OCI-LY7 (cell line): ENCODE measurements around the gene S100B. TPM values are rescaled to one million over a fixed set of nuclear protein-coding genes. Genes with fewer than 3 reads are reported as not detected.

ENCODE experiments used
- Bru-seq: library from RNA; stranded (reverse); fragments of 400-500 nt; gene quantifications from one replicate; lab custom pipeline; 2021; lab: Mats Ljungman, UMichigan
- BruChase-seq, 2 experiments: library from RNA; stranded (reverse); fragments of 400-500 nt; gene quantifications; one replicate each; lab custom pipeline; 2021; lab: Mats Ljungman, UMichigan
- BruUV-seq: library from RNA; stranded (reverse); fragments of 400-500 nt; replicated peaks from 2 replicates; lab custom pipeline; 2021; lab: Mats Ljungman, UMichigan
- CTCF ChIA-PET: fragments of 300-600 bp; sonication (Branson Sonifier 250); formaldehyde crosslinking; loops from one replicate; lab custom pipeline; 2022; ENCODE audit warnings: antibody characterized with exemption; ENCODE audit not compliant: unreplicated experiment; lab: Charles Lee
- POLR2A ChIA-PET: fragments of 300-600 bp; sonication (Branson Sonifier 250); formaldehyde crosslinking; loops from one replicate; lab custom pipeline; 2022; ENCODE audit warnings: antibody characterized with exemption; lab: Charles Lee
- DNase-seq: peaks from one replicate; pipeline ENCODE4 v3.0.0-alpha.2; 2015; ENCODE audit warnings: low spot score
- H2AFZ ChIP-seq: fragments of 200-600 bp; sonication (generic), shearing (Covaris generic); 2 replicates; pipeline ENCODE4 v1.6.1; 2014; ENCODE audit warnings: mild to moderate bottlenecking, antibody characterized with exemption, low read length, moderate library complexity
- H3K27ac ChIP-seq: fragments of 200-600 bp; sonication (generic); 2 replicates; pipeline ENCODE4 v1.5.1; 2014; ENCODE audit warnings: mixed run types, low read depth, mild to moderate bottlenecking, moderate library complexity, low read length, inconsistent platforms; ENCODE audit not compliant: poor library complexity, severe bottlenecking
- H3K36me3 ChIP-seq: fragments of 200-600 bp; sonication (generic); 2 replicates; pipeline ENCODE4 v1.6.1; 2014; ENCODE audit warnings: mild to moderate bottlenecking, antibody characterized with exemption, low read length, moderate library complexity, mixed read lengths; ENCODE audit not compliant: insufficient read depth
- H3K4me1 ChIP-seq: fragments of 200-600 bp; sonication (generic); 2 replicates; pipeline ENCODE4 v1.5.1; 2014; ENCODE audit warnings: mild to moderate bottlenecking, low read length; ENCODE audit not compliant: insufficient read depth, poor library complexity, severe bottlenecking
- H3K4me2 ChIP-seq: fragments of 200-600 bp; sonication (generic); 2 replicates; pipeline ENCODE4 v1.6.1; 2014; ENCODE audit warnings: mild to moderate bottlenecking, low read length
- H3K4me3 ChIP-seq: fragments of 200-600 bp; sonication (generic); 2 replicates; pipeline ENCODE4 v1.5.1; 2014; ENCODE audit warnings: mild to moderate bottlenecking, low read depth, low read length; ENCODE audit not compliant: poor library complexity, severe bottlenecking
- H3K79me2 ChIP-seq: fragments of 200-600 bp; sonication (generic); 2 replicates; pipeline ENCODE4 v1.6.1; 2016; ENCODE audit warnings: low read depth, mild to moderate bottlenecking, low read length, moderate library complexity, mixed read lengths; ENCODE audit not compliant: insufficient read depth
- H3K9me2 ChIP-seq: fragments of 200-600 bp; sonication (generic); 2 replicates; pipeline ENCODE4 v1.6.1; 2016; ENCODE audit warnings: mild to moderate bottlenecking, low read length, mixed read lengths; ENCODE audit not compliant: insufficient read depth
- H3K9me3 ChIP-seq: fragments of 200-600 bp; sonication (generic); 2 replicates; pipeline ENCODE4 v1.6.1; 2014; ENCODE audit warnings: mild to moderate bottlenecking, mixed run types, low read length, mixed read lengths
- H4K20me1 ChIP-seq: fragments of 200-600 bp; sonication (generic); 2 replicates; pipeline ENCODE4 v1.6.1; 2014; ENCODE audit warnings: mild to moderate bottlenecking, antibody characterized with exemption, low read length, moderate library complexity, mixed read lengths; ENCODE audit not compliant: insufficient read depth
- EZH2phosphoT487 ChIP-seq: fragments of 200-600 bp; sonication (generic); IDR thresholded peaks from 2 replicates; pipeline ENCODE4 v1.6.1; 2018; ENCODE audit warnings: low read depth, borderline replicate concordance, mild to moderate bottlenecking, mixed run types, antibody characterized with exemption, low read length, moderate library complexity, mixed read lengths
- intact Hi-C: fragments of 100-400 bp; cut with micrococcal nuclease; formaldehyde crosslinking; loops from one replicate; pipeline ENCODE4 v1.10.0; 2022; ENCODE audit not compliant: unreplicated experiment
- long read RNA-seq: library from polyadenylated mRNA; stranded (forward); transcript quantifications from one replicate; pipeline ENCODE4 v2.0.0, GENCODE V29; 2022
- total RNA-seq, 2 experiments: library from RNA; depleted of rRNA in 1 of 2; stranded (reverse); fragments of >200 nt in 1 of 2; shearing (Covaris generic) in 1 of 2; gene quantifications; 2 replicates each; pipeline ENCODE4 v1.2.3, GENCODE V29; 2014 to 2022
- TF ChIP-seq, protein P1 (sequence below): fragments of 200-600 bp; sonication (generic); conservative IDR thresholded peaks from 2 replicates; pipeline ENCODE4 v1.5.1; 2014; ENCODE audit warnings: mild to moderate bottlenecking, antibody characterized with exemption, low read length, moderate library complexity, mixed read lengths

S100B gene
- total RNA-seq (2014; rRNA removed; shearing (Covaris generic)) (not detected in 2 replicates), total RNA-seq (2022) (not detected in 2 replicates), Bru-seq, nascent RNA (not detected), BruChase-seq, experiment 1, labeled RNA remaining after a 6-hour chase (not detected), BruChase-seq, experiment 2, labeled RNA remaining after a 2-hour chase (not detected)
- long read RNA-seq = 0 reads

DNA sequence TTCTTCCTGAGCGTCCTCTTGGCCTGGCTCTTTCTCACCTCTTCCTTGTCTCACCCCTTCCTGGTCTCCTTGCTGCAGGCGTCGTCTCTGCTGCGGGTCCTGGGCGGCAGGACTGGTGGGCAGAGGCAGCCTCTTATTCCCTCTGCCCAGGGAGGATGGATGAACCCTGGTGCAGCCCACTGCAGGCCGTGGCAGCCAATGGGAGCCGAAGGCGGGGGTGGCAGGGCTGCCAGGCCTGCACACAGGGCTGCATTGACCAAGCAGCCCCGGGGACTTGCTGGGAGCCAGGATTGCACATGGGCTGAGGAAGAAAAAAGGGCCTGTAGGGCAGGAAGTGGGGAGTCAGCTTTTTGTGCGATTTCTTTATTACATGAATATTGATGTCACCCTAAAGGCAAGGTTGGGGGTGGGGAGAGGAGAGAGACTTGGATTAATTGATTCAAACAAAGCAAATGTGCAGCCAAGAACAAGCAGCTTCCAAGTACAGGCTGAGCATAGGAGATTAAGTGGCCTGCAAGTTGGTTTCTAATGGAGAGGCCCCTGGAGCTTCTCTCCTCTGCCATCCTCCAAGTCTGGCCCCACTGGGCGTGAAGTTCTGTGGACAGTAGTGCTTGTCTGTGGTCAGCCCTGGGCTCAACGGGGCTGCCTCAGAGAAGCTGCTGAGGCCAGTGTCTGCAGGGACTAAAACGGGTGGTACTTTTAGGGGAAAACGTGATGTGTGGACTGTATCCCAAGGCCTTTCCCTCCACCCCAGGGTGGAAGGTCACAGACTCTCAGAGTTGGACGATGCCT, at the start of gene S100B:
Gene S100B, minus strand, starts transcription at position 108 of the 792 bp plus-strand sequence. CDS start 2,667 bp downstream, outside the sequence.
- no peaks in the 10 kb centered on the region for H3K79me2 ChIP-seq
- H3K4me1 ChIP-seq = no peaks in the 10 kb centered on the region
- H3K36me3 ChIP-seq = no peaks in the 10 kb centered on the region
- DNase-seq = no peak
- BruUV-seq = no TSS peak
- no peak within 1 kb of the TSS for H3K27ac ChIP-seq
- intact Hi-C loops = no loop called here
- H4K20me1 ChIP-seq = no peaks in the 10 kb centered on the region
- no peaks in the 10 kb centered on the region for H3K9me3 ChIP-seq
- ChIA-PET CTCF (no interaction called here), POLR2A (no interaction called here)
- no peak within 1 kb of the TSS for H3K4me2 ChIP-seq
- no peak within 1 kb of the TSS for H2AFZ ChIP-seq
- TF ChIP-seq, protein P1, sequence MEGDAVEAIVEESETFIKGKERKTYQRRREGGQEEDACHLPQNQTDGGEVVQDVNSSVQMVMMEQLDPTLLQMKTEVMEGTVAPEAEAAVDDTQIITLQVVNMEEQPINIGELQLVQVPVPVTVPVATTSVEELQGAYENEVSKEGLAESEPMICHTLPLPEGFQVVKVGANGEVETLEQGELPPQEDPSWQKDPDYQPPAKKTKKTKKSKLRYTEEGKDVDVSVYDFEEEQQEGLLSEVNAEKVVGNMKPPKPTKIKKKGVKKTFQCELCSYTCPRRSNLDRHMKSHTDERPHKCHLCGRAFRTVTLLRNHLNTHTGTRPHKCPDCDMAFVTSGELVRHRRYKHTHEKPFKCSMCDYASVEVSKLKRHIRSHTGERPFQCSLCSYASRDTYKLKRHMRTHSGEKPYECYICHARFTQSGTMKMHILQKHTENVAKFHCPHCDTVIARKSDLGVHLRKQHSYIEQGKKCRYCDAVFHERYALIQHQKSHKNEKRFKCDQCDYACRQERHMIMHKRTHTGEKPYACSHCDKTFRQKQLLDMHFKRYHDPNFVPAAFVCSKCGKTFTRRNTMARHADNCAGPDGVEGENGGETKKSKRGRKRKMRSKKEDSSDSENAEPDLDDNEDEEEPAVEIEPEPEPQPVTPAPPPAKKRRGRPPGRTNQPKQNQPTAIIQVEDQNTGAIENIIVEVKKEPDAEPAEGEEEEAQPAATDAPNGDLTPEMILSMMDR = no peak
- TF ChIP-seq EZH2phosphoT487 = no peak
- H3K9me2 ChIP-seq = no peaks in the 10 kb centered on the region
- H3K4me3 ChIP-seq = no peak within 1 kb of the TSS

DNA sequence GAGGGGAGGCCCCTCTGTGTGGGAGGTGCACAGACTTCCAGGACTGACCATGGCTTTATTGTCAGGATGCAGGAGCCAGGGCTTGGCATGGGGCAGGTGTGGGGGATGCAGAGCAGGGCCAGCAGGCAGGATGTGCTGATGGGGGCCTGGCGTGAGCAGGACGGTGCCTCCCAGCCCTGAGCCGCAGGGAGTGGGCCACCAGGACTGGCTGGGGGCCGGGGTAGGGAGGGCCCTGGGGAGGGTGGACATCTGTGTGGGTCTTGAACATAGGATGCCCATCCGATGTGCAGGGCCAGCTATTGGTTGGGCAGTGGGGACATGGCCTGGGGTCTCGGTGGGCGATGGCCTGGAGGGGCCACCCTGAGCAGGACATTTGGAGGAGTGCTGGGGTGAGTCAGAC, 46.2 kb upstream of the S100B start:
- Histone ChIP-seq H3K27ac (no peak overlapping the region), H3K79me2 (no peaks in the 10 kb centered on the region), H3K4me1 (no peaks in the 10 kb centered on the region), H2AFZ (no peak overlapping the region), H3K36me3 (peaks cover 33% of the 10 kb centered on the region), H3K4me2 (no peak overlapping the region), H4K20me1 (no peaks in the 10 kb centered on the region), H3K9me2 (no peaks in the 10 kb centered on the region), H3K9me3 (peaks cover 19% of the 10 kb centered on the region; the same call in 1 of the 2 replicates), H3K4me3 (no peak overlapping the region)
- POLR2A ChIA-PET = no interaction called here
- intact Hi-C loops = no loop called here
- DNase-seq = no peak
- TF ChIP-seq EZH2phosphoT487 = no peak
- TF ChIP-seq, protein P1 = no peak
- CTCF ChIA-PET = no interaction called here
- BruUV-seq = no TSS peak
